GM19025 (cell line): ENCODE measurements around the gene ATF7.
"Not testable (repeated sequence)": the region's sequence is repeated elsewhere in the genome, so short reads cannot be mapped to it uniquely, and the experiment has no call there.

Source experiments
- ATAC-seq: cut with Tn5 transposase; IDR thresholded peaks from one replicate; pipeline ENCODE4 v1.9.1; 2021; ENCODE audit warnings: mild to moderate bottlenecking, low read depth, moderate library complexity; ENCODE audit not compliant: unreplicated experiment

ATF7 gene

DNA sequence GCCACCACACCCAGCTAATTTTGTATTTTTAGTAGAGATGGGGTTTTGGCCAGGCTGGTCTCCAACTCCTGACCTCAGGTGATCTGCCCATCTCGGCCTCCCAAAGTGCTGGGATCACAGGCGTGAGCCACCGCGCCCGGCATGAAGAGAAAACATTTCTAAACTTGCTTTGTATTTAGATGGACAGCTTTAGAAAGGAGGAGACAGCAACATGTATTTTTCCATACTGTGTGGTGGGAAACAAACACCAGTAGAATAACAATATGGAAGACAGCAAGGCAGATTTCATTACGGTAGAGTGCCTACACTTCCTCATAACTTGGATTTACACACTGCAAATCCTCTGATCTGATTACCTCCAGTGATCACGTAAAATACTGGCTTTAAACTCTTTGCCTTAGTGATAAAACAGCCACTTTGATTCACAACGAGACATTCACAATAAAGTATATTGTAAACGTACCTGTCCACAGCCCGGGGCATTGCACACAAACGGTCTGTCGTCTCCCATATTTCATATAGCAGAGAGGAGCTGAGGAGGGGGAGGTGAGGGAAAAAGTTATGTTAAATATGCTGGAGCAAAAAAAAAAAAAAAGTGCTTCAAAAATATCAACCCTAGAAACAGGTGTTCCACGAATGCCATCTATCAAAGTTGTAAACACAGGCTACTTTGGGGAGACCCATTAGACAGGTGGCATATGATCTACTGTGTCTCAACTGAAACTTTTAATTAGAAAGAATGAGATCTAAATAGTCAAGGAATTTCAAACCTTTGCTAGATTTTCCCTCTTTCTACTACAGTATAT, 25.5 kb downstream of the ATF7 start:
- ATAC-seq: no peak

DNA sequence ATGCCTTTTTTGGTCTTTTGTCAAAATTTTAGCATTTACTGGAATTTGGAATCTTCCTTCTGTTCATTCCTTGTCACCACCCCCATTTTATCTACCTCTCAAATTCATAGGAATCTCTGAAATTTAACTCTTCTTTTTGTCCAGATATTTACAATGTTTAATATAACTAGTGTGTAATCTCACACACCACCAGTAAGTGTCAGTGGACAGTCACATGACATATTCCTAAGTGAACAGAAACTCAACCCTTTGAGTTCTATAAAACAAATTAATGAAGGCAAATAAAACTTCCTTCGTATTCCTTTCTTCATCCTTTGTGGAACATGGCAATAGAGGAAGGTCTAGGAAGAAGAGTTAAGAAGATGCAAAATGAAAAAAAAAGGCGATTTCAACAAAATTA, 26.6 kb downstream of the ATF7 start:
- ATAC-seq: no peak

DNA sequence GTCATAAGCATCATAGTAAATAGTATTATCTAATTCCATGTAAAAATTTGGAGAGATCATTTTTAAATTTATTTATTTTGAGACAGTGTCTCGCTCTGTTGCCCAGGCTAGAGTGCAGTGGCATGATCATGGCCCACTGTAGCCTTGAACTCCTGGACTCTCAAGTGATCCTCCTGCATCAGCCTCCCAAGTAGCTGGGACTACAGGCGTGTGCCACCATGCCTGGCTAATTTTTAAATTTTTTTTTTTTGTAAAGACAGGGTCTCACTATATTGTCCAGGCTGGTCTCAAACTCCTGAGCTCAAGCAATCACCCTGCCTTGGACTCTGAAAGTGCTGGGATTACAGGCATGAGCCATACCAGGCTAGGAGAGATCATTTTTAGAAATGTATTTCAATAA, 27.2 kb downstream of the ATF7 start:
- not testable (repeated sequence) for ATAC-seq

DNA sequence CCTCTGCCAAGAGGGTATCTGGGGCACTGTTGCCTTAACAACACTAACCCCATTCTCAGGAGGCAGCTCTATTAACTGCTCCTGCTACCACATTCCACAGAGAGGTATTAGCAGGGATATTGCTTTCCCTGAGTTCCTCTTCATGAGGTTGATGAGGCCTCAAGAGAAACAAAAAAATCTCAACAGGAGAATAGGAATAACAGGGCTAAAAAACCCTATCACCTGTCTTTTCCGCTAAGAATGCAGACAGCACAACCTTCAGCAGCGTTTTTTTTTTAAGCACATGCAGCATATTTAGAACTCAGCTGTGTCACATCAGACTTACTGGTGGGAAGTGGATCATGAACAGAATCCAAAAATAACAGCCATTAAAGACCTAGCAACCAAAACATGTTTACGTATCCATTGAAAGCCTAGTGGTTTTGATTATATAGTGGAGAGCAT, 29.2 kb downstream of the ATF7 start:
- ATAC-seq: no peak

DNA sequence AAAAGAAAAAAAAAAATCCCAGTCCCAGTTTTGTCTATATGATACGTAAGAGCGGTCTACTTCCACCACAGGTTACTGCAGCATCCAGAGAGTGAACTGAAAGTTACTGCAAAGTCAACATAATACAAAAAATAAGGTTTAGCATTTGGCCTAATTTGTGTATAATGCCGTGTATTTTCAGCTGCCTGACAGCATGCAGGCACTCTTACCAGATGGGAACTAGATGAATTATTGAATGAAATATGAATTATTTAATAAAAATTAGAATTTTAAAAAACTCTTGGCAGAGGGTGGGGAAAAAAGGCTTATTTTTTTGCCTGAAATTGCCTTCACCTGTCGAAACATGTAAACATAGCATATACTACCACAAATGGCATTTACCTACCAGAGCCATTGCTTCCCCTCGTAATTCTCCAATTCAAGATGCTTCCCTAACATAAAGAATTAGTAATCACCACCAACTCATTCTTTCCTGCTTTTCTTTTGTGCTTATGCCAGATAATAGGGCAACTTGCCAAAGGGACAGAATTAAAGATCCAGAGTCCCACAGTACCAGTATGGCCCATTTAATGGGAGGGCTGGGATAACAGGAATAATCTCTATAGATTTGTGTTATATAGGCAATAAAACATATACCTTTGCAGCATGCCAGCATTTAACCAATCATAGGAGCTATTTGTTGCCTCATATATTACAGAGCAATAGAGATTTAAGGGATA, 31.1 kb downstream of the ATF7 start:
- ATAC-seq: no peak

DNA sequence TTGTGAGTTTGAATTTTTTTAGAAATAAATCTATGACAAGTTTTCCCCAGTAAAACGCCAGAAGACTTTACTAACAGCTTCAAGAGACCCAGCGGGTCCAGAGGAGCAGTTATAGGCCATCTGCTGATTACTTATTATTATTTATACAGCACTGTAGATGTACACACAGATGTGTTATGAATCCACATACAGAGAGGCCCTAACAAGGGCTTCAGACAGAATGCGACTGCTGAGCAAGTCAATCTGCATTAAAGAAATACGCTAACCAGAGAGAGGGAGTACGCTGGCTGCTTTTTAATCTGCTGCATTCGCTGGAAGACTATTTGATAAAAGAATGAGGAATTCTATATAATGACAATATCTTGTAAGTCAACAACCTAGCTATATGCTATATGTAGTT, 32.5 kb downstream of the ATF7 start:
- no peak for ATAC-seq

DNA sequence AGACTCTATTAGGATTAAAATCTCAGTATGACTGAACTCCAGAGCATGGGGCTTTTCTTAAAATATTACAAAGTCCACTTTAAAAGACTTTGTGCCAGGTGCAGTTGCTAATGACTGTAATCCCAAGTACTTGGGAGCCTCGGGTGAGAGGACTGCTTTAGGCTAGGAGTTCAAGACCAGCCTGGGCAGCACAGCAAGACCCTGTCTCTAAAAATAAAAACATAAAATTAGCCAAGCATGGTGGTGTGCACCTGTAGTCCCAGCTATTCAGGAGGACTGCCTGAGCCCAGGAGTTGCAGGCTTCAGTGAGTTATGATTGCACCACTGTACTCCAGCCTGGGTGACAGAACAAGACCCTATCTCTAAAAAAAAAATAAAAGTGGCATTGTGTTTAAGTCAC, 33.2 kb downstream of the ATF7 start:
- no peak for ATAC-seq

DNA sequence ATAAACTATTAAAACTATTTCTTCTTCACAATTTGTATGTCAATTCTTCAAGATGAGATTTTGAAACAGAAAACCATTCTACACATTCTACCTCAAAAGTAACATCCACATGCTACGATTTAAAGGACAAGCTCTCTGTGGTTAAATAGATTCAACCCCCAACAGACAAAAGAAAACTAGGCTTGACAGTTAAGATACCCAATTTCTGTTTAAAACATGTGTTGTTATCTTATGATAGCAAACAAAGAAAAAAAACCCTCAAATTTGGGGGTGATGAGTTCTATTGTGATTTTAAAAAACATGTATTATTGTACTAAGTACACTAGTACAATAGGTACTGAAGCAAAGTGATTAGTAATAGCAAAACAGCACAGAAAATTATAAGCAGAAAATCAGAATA, 33.8 kb downstream of the ATF7 start:
- ATAC-seq: no peak

DNA sequence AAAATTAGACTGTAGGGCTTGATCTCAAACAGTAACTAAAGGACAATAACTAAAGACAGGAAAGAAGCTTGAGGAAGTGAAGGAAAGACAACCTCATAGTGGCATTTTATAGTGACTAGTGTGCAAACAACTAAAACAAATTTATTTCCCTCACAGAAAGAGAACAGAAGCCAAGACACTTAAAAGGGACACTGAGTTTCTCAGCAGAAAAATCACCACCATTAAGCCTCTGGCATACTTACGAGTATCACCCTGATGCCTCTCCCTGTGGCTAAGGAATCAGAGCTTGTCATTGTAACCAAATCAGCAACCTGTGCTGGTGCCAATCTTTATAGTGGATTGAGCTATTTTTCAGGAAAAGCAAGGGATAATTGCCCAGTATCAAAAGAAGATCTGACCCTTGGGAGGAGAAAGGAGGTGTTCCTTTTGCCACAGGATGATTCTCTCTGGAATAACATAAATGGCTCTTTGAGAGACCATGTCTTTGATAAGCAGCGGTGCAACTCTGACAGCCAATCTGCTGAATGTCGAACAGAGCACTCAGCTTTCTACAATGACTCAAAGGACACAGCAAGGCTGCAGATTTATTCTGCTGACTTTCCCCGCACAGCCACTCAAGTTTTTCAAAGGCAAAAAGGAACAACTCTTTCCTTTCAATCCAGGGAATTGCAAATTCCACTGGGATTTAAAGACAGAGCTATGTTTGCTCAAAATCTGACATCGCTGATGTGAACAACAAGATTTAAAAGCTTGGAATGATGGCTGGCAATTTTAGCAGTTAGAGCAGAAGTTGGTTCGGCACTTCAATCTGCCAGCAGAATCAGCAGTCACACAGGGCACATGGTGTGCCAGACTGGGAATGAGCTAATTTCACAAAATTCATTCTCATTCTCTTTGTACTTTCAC, 34.6 kb downstream of the ATF7 start:
- ATAC-seq: no peak

DNA sequence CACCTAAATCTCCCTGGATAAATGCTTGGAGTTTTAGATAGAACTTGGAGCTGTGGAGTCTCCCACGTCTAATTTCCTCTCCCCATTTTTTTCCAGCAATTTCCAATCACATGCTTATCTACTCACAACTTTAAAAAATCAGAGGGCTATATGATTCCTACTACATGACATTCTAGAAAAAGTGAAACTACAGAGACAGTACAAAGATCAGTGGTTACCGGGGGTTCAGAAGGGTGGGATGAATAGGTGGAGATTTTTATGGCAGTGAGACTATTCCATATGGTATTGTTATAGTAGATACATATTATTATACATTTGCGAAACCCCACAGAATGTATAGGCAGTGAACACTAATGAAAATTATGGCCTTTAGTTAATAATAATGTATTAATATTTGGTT, 35.5 kb downstream of the ATF7 start:
- no peak for ATAC-seq

DNA sequence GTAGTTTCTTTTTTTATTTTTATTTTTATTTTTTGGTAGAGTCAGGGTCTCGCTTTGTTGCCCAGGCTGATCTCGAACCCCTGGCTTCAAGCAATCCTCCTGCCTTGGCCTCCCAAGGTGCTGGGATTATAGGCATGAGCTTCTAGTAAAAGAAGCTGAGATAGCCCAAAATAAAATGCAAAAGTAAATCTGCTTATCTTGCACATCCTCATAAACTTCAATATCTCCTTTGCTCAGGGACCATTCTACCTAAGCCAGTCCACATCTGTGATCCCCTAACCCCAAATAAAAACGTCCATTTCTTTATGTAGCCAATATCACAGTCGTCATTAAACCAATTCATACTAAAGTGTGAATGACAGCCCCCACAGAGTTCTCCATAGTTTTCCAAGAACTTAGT, 36.3 kb downstream of the ATF7 start:
- ATAC-seq: no peak

DNA sequence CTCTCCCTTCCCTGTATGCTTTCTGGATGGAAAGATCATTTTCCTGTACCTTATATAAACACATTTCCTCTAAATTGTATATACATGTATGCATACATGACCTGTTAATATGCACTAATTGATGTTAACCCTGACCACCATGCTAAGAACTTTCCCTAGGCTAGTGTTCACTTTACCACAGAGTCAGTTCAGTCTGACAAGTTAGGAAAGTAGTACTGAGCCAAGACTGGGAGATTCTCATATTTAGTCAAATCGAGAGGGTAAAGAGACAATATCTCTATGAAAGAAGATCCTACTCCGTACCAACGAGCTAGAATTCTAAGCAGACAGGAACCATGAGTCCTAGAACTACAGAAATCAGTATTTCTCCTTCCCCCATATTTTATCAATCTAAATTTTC, 36.8 kb downstream of the ATF7 start:
- no peak for ATAC-seq

DNA sequence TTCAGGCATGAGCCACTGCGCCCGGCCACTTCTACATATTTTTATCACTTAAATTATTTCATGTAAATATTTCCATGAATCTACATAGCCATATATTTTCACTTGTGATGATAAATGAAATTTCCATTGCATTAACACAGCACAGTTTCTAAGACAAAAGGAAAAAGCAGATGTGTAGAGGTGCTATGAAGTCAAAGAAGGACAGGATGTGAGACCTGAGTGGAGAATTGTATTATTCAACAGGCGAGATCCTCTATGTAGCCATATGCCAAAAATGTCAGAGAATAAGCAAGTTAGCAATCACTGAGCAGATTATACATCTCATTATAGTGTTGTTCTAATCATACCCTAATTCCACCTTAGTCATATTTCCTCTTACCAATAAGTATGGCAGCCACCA, 38.1 kb downstream of the ATF7 start:
- no peak for ATAC-seq

DNA sequence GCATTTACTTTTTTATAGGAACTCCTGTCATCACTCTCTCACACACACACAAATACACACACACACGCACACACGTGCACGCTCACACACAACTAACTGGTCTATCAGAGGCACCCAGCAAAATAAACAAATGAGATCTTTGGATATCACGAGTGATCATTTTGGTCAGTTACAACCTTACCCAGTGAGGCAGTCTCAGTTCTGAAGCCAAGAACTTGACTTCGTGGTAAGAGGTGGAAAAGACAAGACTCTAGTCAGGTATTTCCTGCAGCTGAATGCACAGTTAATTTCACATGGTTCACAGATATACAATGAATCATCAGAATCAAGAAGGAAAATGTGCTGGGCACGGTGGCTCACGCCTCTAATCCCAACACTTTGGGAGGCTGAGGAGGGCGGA, 39.4 kb downstream of the ATF7 start:
- ATAC-seq: no peak

DNA sequence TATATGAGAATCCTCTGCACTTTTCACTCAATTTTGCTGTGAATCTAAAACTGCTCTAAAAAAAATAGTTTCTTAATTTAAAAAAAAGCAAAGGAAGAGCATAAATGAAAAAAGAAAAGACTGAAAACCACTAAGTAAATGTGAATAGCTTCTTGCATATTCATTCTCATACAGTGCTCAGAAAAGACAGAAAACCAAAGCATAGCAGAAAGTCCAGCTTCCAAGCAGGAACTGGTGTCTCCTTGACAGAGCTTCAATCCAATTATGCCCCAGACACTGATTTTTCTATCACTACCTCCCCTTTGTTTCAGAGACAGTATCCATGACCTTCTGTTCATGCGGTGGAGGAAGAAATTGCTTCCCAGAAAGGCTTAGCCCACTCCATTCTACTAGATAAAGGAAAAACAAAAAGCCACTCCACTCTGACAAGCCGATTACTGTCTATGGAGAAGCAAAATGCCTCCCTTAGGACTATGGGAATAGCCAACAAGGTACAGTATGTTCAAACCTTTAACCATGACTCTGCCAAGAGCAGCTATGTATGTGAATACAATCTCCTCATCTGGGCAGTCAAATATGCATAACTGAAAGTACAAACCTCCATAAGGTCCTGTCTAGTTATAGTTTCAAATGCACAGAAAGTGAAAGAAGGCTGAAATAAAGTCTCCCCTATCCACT, 40.6 kb downstream of the ATF7 start:
- ATAC-seq: no peak

DNA sequence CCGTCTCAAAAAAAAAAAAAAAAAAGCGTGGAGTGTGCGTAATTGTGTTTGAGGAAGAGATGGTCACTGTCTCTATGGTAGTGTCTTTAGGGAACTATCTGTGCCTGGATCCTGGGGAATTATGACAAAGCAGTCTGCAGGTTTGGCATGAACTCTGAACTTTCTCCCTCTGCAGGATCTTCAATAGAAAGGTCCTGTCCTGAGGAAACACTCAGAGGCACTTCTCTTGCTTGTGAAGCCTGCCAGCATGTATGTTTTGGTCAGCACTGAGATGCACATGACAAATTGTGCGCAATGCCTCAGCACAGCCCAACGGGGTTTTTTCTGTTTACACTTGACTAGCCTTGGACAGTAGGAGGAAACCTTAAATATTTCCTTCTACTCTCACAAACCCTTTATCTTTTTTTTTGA, 46.6 kb downstream of the ATF7 start:
- ATAC-seq: peak; percentile 51

DNA sequence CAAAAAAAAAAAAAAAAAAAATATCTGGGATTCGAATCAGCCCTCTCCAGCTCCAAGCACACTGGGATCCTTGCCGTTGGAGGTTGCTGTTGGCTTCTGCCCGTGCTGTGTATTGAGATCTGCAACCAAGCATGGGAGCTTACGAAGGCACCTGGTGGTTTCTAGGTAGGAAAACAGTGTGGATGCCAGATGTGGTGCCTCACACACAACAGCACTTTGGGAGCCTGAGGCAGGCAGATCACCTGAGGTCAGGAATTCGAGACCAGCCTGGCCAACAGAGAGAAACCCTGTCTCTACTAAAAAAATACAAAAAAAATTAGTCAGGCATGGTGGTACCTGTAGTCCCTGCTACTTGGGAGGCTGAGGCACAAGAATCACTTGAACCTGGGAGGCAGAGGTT, 47.4 kb downstream of the ATF7 start:
- no peak for ATAC-seq

DNA sequence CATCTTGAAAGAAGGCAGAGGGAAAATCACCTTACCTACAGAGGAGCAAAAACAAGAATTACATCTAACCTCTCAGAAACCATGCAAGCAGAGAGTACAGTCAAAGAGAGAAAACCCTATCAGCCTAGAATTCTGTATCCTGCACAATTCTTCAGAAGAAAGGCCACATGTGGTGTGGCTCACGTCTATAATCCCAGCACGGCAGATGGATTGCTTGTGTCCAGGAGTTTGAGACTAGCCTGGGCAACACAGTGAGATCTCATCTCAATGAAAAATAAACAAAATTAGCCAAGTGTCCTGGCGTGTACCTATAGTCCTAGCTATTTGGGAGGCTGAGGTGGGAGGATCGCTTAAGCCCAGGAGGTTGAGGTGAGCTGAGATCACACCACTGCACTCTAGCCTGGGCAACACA, 48.2 kb downstream of the ATF7 start:
- no peak for ATAC-seq

DNA sequence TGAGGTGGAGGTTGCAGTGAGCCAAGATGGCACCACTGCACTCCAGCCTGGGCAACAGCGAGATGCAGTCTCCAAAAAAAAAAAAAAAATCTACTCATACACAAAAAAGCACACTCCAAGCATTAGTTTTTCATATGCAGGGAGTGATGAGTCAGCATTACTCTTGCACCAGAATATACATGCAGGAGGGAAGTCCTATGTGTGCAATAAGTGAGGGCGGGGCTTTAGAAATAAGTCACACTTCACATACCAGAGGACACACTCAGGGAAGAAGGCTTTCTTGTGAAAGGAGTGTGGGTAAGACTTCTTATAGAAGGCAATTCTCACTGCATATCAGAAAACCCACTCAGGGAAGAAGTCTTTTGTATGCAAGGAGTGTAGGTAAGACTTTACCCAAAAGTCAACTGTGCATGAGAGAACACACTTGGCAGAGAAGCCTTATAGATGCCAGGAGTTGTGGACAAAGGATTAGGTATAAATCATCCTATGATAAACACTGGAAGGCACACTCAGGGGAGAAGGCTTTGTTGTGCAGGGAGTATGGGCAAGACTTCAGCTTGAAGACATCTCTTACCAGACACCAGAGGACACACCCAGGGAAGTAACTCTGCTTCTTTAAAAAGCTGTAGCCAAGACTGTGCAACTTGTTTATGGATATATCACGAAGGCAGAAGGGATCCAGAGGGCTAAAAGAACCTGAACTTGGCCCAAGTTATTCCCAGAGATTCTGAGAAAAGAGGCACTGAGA, 50.5 kb downstream of the ATF7 start:
- no peak for ATAC-seq
